Measurements from ENCODE around the gene MAL.
"Not testable (repeated sequence)": the region's sequence is repeated elsewhere in the genome, so short reads cannot be mapped to it uniquely, and the experiment has no call there.

Gene MAL

DNA sequence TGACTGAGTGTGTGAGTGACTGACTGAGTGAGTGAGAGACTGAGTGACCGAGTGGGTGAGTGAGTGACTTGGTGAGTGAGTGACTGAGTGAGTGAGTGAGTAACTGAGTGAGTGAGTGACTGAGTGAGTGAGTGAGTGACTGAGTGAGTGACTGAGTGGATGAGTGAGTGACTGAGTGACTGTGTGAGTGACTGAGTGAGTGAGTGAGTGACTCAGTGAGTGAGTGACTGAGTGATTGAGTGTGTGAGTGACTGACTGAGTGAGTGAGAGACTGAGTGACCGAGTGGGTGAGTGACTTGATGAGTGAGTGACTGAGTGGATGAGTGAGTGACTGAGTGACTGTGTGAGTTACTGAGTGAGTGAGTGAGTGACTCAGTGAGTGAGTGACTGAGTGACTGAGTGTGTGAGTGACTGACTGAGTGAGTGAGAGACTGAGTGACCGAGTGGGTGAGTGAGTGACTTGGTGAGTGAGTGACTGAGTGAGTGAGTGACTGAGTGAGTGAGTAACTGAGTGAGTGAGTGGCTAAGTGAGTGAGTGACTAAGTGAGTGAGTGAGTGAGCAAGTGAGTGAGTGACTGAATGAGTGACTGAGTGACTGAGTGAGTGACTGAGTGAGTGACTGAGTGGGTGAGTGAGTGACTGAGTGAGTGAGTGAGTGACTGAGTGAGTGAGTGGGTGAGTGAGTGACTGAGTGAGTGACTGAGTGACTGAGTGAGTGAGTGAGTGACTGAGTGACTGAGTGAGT is 12.5 kb downstream of the MAL start:
- not testable (repeated sequence) for H3K4me1 ChIP-seq (ENCODE audit: insufficient read depth, low read length); H3K36me3 ChIP-seq (ENCODE audit: insufficient read depth, low read depth, low read length); H3K9ac ChIP-seq (ENCODE audit: low read depth, low read length); H3K9me3 ChIP-seq (ENCODE audit: insufficient read depth, low read depth, low read length); H3K27ac ChIP-seq (ENCODE audit: low read length); H3K4me3 ChIP-seq (ENCODE audit: low read length)
- H3K27me3 ChIP-seq (ENCODE audit: insufficient read depth, low read length): peaks cover 13% of the 10 kb centered on the region

DNA sequence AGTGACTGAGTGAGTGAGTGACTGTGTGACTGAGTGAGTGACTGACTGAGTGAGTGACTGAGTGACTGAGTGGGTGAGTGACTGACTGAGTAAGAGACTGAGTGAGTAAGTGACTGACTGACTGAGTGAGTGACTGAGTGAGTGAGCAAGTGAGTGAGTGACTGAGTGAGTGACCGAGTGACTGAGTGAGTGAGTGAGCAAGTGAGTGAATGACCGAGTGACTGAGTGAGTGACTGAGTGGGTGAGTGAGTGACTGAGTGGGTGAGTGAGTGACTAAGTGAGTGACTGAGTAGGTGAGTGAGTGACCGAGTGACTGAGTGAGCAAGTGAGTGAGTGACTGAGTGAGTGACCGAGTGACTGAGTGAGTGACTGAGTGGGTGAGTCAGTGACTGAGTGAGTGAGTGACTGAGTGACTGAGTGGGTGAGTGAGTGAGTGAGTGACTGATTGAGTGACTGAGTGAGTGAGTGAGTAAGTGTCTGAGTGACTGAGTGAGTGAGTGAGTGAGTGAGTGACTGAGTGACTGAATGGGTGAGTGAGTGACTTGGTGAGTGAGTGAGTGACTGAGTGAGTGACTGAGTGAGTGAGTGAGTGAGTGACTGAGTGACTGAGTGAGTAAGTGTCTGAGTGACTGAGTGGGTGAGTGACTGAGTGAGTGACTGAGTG is 13.3 kb downstream of the MAL start:
- no peak overlapping the region for H3K27ac ChIP-seq (ENCODE audit: low read length)
- peaks cover 20% of the 10 kb centered on the region for H3K27me3 ChIP-seq (ENCODE audit: insufficient read depth, low read length)
- no peak overlapping the region for H3K9ac ChIP-seq (ENCODE audit: low read depth, low read length)
- no peaks in the 10 kb centered on the region for H3K4me1 ChIP-seq (ENCODE audit: insufficient read depth, low read length)
- H3K4me3 ChIP-seq (ENCODE audit: low read length): no peak overlapping the region
- no peaks in the 10 kb centered on the region for H3K36me3 ChIP-seq (ENCODE audit: insufficient read depth, low read depth, low read length)
- H3K9me3 ChIP-seq (ENCODE audit: insufficient read depth, low read depth, low read length): no peaks in the 10 kb centered on the region

DNA sequence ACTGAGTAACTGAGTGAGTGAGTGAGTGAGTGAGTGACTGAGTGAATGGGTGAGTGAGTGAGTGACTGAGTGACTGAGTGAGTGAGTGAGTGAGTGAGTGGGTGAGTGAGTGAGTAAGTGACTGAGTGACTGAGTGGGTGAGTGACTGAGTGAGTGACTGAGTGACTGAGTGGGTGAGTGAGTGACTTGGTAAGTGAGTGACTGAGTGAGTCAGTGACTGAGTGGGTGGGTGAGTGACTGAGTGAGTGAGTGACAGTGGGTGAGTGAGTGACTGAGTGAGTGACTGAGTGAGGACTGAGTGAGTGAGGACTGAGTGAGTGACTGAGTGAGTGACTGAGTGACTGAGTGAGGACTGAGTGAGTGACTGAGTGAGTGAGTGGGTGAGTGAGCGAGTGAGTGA is 13.9 kb downstream of the MAL start:
- H3K27me3 ChIP-seq (ENCODE audit: insufficient read depth, low read length): peaks cover 21% of the 10 kb centered on the region
- H3K36me3 ChIP-seq (ENCODE audit: insufficient read depth, low read depth, low read length): no peaks in the 10 kb centered on the region
- H3K4me3 ChIP-seq (ENCODE audit: low read length): no peak overlapping the region
- H3K9ac ChIP-seq (ENCODE audit: low read depth, low read length): no peak overlapping the region
- no peaks in the 10 kb centered on the region for H3K4me1 ChIP-seq (ENCODE audit: insufficient read depth, low read length)
- H3K27ac ChIP-seq (ENCODE audit: low read length): no peak overlapping the region
- no peaks in the 10 kb centered on the region for H3K9me3 ChIP-seq (ENCODE audit: insufficient read depth, low read depth, low read length)

DNA sequence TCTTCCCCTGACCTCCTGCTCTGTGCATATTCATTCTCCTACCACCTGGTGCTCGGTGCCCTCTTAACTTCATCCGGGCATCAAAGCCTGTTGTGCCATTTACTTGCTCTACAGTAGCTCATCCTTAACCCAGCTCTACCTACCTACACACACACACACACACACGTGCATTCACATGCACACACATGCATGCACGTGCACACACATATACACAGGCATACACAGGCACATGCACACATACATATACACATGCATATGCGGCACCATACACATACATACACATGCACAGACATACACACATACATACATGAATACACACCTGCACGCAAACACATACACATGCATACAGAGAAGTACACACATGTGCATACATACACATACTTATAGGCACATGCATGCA is 14.5 kb downstream of the MAL start:
- H3K9ac ChIP-seq (ENCODE audit: low read depth, low read length): no peak overlapping the region
- no peak overlapping the region for H3K27ac ChIP-seq (ENCODE audit: low read length)
- no peak overlapping the region for H3K4me3 ChIP-seq (ENCODE audit: low read length)
- no peaks in the 10 kb centered on the region for H3K4me1 ChIP-seq (ENCODE audit: insufficient read depth, low read length)
- no peaks in the 10 kb centered on the region for H3K9me3 ChIP-seq (ENCODE audit: insufficient read depth, low read depth, low read length)
- H3K27me3 ChIP-seq (ENCODE audit: insufficient read depth, low read length): peaks cover 15% of the 10 kb centered on the region
- no peaks in the 10 kb centered on the region for H3K36me3 ChIP-seq (ENCODE audit: insufficient read depth, low read depth, low read length)

DNA sequence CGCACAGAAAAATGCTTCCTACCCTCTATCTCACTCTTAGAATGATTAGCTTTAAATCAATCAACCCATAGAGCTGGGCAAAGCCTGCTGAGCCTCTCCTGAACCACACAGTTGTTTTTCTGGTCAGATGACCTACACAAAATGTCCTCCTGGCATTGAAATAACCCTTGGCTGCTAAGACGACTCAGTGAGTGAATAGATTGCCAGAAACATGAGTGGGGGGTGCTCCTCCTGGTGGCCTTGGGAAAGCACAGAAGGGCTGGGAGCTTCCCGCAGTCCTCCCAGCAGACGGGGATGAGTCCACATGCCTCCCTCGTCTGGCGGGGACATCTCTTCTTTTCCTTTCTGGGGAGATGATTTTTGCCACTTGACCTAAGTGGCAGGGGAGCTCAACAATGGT is 14.9 kb downstream of the MAL start:
- no peak overlapping the region for H3K9ac ChIP-seq (ENCODE audit: low read depth, low read length)
- no peaks in the 10 kb centered on the region for H3K9me3 ChIP-seq (ENCODE audit: insufficient read depth, low read depth, low read length)
- peaks cover 10% of the 10 kb centered on the region for H3K27me3 ChIP-seq (ENCODE audit: insufficient read depth, low read length)
- H3K36me3 ChIP-seq (ENCODE audit: insufficient read depth, low read depth, low read length): no peaks in the 10 kb centered on the region
- H3K4me3 ChIP-seq (ENCODE audit: low read length): no peak overlapping the region
- no peak overlapping the region for H3K27ac ChIP-seq (ENCODE audit: low read length)
- no peaks in the 10 kb centered on the region for H3K4me1 ChIP-seq (ENCODE audit: insufficient read depth, low read length)

DNA sequence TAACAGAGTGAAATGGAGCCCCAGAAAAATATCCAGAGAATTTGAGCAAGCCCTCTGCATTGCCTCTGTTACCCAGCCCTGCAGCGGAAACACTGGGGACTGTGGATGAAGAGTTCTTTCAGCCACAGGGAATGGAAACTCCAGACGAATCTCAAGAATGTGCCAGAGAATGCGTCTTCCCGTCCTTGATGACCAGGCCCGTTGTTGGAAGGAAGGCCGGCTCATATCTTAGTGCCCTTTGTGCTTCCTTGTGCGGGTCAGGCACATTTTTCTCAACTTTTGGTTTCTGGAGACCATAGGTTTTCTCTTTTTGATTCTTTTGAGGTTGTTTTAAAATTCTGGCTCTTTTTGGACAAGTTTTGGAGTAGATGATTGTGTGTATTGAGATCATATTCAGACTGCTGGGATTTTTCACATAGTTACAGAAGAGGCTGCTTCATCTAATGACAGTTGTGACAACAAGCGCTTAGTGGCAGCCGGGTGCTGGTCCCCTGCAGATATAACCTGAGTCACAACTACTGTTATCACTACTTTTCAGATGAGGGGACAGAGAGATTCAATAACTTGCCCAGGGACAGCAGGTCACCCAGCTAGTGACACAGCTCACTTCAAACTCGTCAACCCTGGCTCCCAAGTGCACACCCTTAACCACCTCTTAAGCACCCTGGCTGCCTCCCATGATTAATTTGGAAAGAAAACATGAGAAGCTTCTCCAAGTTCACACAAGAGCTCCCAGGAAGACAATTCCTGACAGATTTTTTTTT is 15.7 kb downstream of the MAL start:
- H3K9me3 ChIP-seq (ENCODE audit: insufficient read depth, low read depth, low read length): no peaks in the 10 kb centered on the region
- H3K4me1 ChIP-seq (ENCODE audit: insufficient read depth, low read length): no peaks in the 10 kb centered on the region
- H3K36me3 ChIP-seq (ENCODE audit: insufficient read depth, low read depth, low read length): no peaks in the 10 kb centered on the region
- H3K4me3 ChIP-seq (ENCODE audit: low read length): no peak overlapping the region
- H3K27me3 ChIP-seq (ENCODE audit: insufficient read depth, low read length): peaks cover 10% of the 10 kb centered on the region
- H3K9ac ChIP-seq (ENCODE audit: low read depth, low read length): no peak overlapping the region
- no peak overlapping the region for H3K27ac ChIP-seq (ENCODE audit: low read length)

DNA sequence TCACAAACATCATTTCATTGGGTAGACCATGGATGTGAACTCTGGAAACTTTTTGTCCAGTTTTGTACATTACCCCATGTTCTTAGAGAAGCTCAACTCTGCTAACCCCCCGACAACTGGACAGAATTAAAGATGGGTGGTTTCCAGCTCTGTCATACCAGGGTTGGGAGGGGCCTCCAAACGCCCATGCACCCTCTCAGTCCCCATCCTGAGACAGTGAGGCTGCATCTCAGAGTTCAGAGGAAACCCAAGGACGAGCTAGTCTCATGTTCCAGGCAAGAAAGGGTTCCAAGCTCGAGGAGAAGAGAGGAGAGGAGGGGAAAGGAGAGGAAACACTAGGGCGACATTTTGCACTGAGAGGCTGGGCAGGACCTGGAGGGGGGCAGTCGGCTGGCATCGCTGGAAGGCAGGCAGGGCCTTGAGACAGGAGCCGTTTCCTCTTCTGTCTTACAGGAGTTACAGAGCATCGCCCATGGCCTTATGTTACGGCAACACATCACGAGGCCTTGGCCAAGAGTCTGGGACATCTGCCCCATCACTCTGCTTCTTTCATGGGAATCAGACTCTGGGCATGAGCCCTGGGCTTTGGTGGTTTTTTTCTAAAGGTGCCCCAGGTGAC is 16.4 kb downstream of the MAL start:
- Histone ChIP-seq H3K27ac (ENCODE audit: low read length) (no peak overlapping the region), H3K9me3 (ENCODE audit: insufficient read depth, low read depth, low read length) (no peaks in the 10 kb centered on the region), H3K9ac (ENCODE audit: low read depth, low read length) (no peak overlapping the region), H3K4me1 (ENCODE audit: insufficient read depth, low read length) (no peaks in the 10 kb centered on the region), H3K36me3 (ENCODE audit: insufficient read depth, low read depth, low read length) (no peaks in the 10 kb centered on the region), H3K27me3 (ENCODE audit: insufficient read depth, low read length) (peaks cover 10% of the 10 kb centered on the region), H3K4me3 (ENCODE audit: low read length) (no peak overlapping the region)

DNA sequence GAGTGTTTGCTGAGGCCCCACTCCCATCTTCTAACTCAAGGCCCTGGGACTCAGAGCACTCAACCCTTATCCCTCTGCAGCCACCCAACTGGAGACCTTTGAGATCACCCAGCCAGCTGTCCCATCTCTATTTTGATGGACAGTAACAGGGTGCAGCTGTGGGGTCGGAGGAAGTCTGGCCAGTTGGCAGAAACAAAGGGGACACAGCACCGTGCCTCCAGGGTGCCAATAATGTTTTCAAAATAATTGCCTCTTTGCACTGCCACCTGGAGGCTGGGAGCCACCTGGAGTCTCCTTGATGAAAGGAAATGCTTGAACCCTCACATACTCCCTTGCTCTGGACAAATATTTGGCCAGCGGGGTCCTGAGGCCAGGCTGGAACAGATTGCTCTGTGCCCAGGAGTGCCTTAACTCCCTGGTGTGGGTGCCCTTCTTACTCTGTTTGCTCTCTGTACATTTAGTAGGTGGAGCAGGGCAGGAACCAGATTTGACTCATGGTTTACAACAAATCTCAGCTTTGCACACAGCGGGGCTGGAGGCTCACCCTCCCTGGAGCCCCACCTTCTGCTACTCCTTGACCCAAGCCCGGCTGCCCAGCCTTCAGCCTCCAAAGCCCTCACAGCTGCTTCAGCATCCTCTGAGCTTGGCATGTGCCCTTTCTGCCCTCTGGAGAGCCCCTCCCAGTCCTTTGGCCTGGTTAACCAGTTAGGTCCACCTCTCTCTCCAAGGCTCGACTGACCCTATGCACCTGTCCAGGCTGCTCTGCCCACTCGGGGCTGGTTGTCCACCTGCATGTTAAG is 17.2 kb downstream of the MAL start:
- no peaks in the 10 kb centered on the region for H3K4me1 ChIP-seq (ENCODE audit: insufficient read depth, low read length)
- no peaks in the 10 kb centered on the region for H3K36me3 ChIP-seq (ENCODE audit: insufficient read depth, low read depth, low read length)
- H3K27ac ChIP-seq (ENCODE audit: low read length): no peak overlapping the region
- H3K9ac ChIP-seq (ENCODE audit: low read depth, low read length): no peak overlapping the region
- H3K9me3 ChIP-seq (ENCODE audit: insufficient read depth, low read depth, low read length): no peaks in the 10 kb centered on the region
- peaks cover 10% of the 10 kb centered on the region for H3K27me3 ChIP-seq (ENCODE audit: insufficient read depth, low read length)
- H3K4me3 ChIP-seq (ENCODE audit: low read length): no peak overlapping the region

DNA sequence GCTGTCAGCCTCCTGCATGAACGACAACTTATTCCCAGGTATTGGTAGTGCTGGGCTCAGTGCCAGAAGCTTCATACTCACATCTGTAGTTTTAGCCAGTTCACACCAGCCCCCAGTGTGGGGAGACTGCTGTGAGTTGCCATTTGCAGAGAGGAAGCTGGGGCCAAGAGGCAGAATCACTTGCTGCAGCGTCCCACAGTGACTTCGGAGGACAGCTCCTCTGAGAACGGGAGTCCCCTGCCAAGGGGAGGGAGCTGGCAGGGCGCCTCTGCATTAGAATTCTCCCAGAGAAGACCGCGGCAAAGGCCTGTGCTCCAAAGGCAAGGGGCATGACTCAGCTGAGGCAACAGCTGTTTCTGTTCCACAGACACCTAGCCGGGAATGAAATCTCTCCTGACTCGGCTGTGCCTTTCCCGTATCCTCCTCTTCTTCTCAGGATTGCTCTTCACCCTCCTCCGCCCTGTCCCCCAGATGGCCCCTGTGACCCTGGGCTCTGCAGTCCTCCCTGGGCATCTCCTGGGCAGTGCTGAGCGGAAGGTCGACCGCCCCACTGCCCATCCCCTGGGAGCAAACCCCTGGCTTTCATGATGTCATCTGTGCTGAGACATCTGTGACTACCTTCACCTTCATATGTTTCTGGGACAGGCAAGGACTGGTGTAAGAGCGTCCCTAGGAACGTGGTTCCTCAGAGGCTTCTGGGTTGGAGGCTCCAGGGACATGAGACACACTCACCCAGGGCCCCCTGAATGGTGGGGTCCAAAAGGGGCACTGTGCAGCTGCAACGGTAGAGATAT is 18.0 kb downstream of the MAL start:
- no peaks in the 10 kb centered on the region for H3K36me3 ChIP-seq (ENCODE audit: insufficient read depth, low read depth, low read length)
- no peaks in the 10 kb centered on the region for H3K4me1 ChIP-seq (ENCODE audit: insufficient read depth, low read length)
- peaks cover 10% of the 10 kb centered on the region for H3K27me3 ChIP-seq (ENCODE audit: insufficient read depth, low read length)
- no peak overlapping the region for H3K9ac ChIP-seq (ENCODE audit: low read depth, low read length)
- H3K27ac ChIP-seq (ENCODE audit: low read length): no peak overlapping the region
- H3K4me3 ChIP-seq (ENCODE audit: low read length): no peak overlapping the region
- H3K9me3 ChIP-seq (ENCODE audit: insufficient read depth, low read depth, low read length): no peaks in the 10 kb centered on the region

DNA sequence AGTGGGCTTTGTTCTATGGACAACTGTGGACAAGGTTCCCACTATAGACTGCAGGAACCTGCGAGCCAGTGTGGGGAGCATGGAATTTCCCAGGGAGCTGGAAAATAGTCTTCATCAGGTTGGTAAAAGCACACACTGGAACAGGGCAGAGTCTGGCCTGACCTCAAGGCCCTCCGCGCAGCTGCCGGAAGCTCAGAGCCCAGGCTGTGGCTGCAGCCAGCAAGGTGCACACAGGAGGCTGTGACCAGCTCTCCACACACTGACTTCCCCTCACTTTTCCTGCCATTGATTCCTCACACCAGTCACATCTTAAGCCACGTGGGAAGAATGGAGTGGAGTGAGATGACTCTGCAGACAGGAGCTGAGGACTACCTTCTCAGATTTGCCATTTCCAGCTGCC is 19.1 kb downstream of the MAL start:
- Histone ChIP-seq H3K27me3 (ENCODE audit: insufficient read depth, low read length) (peaks cover 10% of the 10 kb centered on the region), H3K27ac (ENCODE audit: low read length) (no peak overlapping the region), H3K9ac (ENCODE audit: low read depth, low read length) (no peak overlapping the region), H3K4me3 (ENCODE audit: low read length) (no peak overlapping the region), H3K36me3 (ENCODE audit: insufficient read depth, low read depth, low read length) (no peaks in the 10 kb centered on the region), H3K4me1 (ENCODE audit: insufficient read depth, low read length) (no peaks in the 10 kb centered on the region), H3K9me3 (ENCODE audit: insufficient read depth, low read depth, low read length) (no peaks in the 10 kb centered on the region)

Data from iPS-20b (cell line).